Chondrocyte (in vitro differentiated cells): ENCODE measurements around the gene PDLIM5. TPM values are rescaled to one million over a fixed set of nuclear protein-coding genes. Genes with fewer than 3 reads are reported as not detected.
A peak's percentile ranks its signal among the peaks of the same experiment; 100 is the strongest.

ENCODE experiments used
- DNase-seq: peaks from one replicate; pipeline ENCODE4 v3.0.0; 2021; ENCODE audit warnings: mixed read lengths, low spot score
- H3K27ac Mint-ChIP-seq: one replicate; pipeline ENCODE4 v1.8.0; 2021; ENCODE audit warnings: mild to moderate bottlenecking, moderate library complexity, mixed read lengths; ENCODE audit not compliant: unreplicated experiment
- H3K27me3 Mint-ChIP-seq: 2 replicates; pipeline ENCODE4 v1.8.0; 2021; ENCODE audit warnings: low read depth, mixed read lengths
- H3K36me3 Mint-ChIP-seq: 2 replicates; pipeline ENCODE4 v1.8.0; 2021; ENCODE audit warnings: low read depth, mixed read lengths
- H3K4me1 Mint-ChIP-seq: 2 replicates; pipeline ENCODE4 v1.8.0; 2021; ENCODE audit warnings: low read depth, mild to moderate bottlenecking, mixed read lengths
- H3K4me3 Mint-ChIP-seq: one replicate; pipeline ENCODE4 v1.8.0; 2021; ENCODE audit warnings: mild to moderate bottlenecking, moderate library complexity, mixed read lengths; ENCODE audit not compliant: unreplicated experiment
- H3K9me3 Mint-ChIP-seq: 2 replicates; pipeline ENCODE4 v1.8.0; 2021; ENCODE audit warnings: low read depth, mixed read lengths
- total RNA-seq: library from RNA; stranded (reverse); gene quantifications from 3 replicates; pipeline ENCODE4 v1.2.1, GENCODE V29; 2021
- TF ChIP-seq, protein P1 (sequence below): fragments of 200-600 bp; sonication (generic); IDR thresholded peaks from 2 replicates; pipeline ENCODE4 v1.5.0; 2021; ENCODE audit warnings: antibody characterized with exemption, mild to moderate bottlenecking, moderate library complexity

PDLIM5 gene
- total RNA-seq, 1 donor from 2014 or later = 329 TPM

DNA sequence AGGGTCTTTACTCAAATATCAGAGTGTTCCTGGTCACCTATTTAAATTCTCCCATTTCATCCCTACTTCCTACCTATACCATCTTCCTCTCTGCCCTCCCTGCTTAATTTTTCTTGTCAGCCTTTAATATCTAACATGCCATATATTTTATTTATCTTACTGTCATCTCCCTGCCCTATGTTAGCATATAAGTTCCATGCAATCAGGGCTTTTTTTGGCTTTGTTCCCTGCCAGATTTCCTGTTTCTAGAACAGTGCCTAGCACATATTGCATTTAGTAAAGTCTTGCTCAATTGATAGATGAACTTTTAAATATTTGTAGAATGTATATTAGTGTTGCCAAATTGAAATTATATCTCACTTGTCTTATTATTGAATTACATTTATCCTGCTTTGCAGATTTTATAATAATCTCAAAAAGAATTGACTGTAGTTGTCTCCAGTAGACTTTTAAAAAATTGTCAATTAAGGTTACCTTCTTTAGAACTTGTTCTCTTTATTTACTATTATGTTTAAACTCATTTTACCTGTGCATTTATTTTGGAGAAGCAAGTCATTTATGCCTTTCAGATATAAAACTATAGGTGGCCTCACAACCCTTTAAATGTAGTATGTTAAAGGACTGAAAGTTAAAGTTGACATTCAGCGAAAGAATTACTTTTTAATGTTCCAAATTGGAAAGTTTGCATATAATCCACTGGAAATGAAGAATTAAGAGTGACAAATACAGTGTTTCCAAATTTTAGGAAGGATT lies 197.8 kb downstream of the PDLIM5 start:
- peaks cover 44% of the 10 kb centered on the region for H3K4me1 Mint-ChIP-seq
- DNase-seq = no peak

DNA sequence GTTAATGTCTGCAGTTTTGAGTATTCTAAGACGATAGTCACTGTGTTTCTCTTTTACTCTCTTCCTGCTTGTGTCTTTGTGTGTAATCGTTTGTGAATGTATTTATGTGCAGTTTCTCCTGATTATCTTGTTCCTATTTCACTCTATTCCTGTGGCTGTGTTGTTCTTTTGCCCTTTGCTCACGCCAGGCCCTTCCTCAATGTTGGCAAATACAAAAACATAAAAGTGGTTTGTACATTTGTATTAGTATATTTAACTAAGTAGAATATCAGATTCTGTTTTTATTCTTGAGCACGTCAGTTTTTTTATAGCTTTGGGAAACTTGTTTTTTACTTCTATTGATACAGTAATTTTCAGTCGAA lies 198.4 kb downstream of the PDLIM5 start:
- Mint-ChIP-seq H3K27me3 (no peaks in the 10 kb centered on the region), H3K27ac (no peak overlapping the region), H3K9me3 (no peaks in the 10 kb centered on the region), H3K36me3 (peaks cover 41% of the 10 kb centered on the region), H3K4me3 (no peak overlapping the region), H3K4me1 (peaks cover 48% of the 10 kb centered on the region)
- TF ChIP-seq, protein P1, sequence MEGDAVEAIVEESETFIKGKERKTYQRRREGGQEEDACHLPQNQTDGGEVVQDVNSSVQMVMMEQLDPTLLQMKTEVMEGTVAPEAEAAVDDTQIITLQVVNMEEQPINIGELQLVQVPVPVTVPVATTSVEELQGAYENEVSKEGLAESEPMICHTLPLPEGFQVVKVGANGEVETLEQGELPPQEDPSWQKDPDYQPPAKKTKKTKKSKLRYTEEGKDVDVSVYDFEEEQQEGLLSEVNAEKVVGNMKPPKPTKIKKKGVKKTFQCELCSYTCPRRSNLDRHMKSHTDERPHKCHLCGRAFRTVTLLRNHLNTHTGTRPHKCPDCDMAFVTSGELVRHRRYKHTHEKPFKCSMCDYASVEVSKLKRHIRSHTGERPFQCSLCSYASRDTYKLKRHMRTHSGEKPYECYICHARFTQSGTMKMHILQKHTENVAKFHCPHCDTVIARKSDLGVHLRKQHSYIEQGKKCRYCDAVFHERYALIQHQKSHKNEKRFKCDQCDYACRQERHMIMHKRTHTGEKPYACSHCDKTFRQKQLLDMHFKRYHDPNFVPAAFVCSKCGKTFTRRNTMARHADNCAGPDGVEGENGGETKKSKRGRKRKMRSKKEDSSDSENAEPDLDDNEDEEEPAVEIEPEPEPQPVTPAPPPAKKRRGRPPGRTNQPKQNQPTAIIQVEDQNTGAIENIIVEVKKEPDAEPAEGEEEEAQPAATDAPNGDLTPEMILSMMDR = no peak
- DNase-seq = no peak

More for the DNA sequence above, 197.8 kb downstream of the PDLIM5 start:
- TF ChIP-seq, protein P1 = peak; percentile 51
- Mint-ChIP-seq H3K4me3 (no peak overlapping the region), H3K27me3 (no peaks in the 10 kb centered on the region), H3K36me3 (peaks cover 42% of the 10 kb centered on the region), H3K9me3 (no peaks in the 10 kb centered on the region), H3K27ac (peak overlapping the region; percentile 70)

DNA sequence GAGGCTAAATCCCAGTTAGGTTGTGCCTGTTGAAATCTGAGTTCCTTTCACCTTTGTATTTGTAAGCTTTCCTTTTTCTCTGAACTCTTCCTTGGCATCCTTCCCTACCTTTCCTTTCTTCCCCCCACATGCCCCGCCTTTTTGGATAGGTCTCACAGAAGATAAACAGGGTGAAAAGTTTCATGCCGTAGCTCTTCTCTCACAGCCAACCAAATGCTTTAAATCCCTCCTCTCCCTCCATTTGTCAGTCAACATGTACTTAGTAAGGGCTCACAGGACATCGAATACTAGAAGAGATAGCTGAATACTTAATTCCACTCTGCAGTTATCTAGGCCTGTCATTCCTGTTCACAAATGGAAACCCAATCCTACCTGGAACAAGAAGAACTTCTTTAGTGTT lies 198.9 kb downstream of the PDLIM5 start:
- Mint-ChIP-seq H3K4me3 (no peak overlapping the region), H3K27me3 (no peaks in the 10 kb centered on the region), H3K9me3 (no peaks in the 10 kb centered on the region), H3K27ac (peak overlapping the region; percentile 28), H3K4me1 (peaks cover 51% of the 10 kb centered on the region), H3K36me3 (peaks cover 38% of the 10 kb centered on the region)
- no peak for DNase-seq
- TF ChIP-seq, protein P1 = no peak

DNA sequence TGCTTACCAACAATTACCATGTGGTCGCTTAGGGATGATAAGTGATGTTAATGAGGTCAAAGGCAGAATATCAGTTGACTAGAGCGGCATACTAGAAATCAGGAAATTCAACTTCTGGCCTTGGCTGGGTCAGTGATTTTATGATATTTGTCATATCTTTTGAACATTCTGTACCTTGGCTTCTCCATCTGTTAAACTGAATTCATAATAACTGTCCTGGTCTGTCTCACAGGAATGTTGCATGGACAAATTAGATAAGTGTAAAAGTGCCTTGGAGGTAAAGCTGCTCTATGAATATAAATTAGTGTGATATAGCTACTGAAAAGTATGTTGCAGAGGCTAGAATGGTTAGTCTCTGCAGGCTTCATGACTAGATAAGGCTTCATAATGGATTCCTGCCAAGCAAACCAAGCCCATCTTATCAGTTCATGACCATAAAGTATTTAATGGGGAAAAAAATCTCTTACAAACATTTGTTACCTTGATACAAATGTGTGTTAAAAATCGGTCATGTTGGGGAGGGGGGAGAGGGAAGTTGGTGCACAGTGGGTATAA lies 201.4 kb downstream of the PDLIM5 start:
- no peak overlapping the region for H3K27ac Mint-ChIP-seq
- TF ChIP-seq, protein P1 = no peak
- H3K4me1 Mint-ChIP-seq = peaks cover 51% of the 10 kb centered on the region

DNA sequence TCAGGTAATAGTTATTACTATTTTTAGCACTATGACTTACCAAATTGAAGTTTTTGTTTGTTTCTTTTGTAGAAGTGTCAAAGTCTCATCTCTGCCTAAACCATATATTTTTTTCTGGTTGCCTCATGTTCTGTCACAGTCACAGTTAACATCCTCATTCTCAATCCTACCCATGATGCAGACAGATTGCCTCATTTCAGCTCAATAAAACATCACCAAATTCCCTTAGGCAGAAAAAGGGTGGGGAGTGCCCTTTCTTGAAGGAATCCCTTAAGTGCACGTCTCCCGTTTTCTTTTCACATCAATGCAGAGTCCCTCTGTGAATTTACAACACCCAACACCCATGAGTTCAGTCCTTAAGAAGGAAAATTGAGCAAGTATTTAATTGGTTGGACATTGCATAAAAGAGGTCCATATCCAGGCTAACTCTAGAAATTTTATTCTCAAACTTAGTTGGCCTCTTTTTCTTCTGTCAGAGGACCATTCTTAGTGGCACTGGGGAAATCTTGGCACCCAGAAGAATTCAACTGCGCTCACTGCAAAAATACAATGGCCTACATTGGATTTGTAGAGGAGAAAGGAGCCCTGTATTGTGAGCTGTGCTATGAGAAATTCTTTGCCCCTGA lies 202.4 kb downstream of the PDLIM5 start:
- peak overlapping the region; percentile 73 for H3K27ac Mint-ChIP-seq
- no peak for DNase-seq
- no peaks in the 10 kb centered on the region for H3K9me3 Mint-ChIP-seq
- H3K4me1 Mint-ChIP-seq = peaks cover 50% of the 10 kb centered on the region
- H3K27me3 Mint-ChIP-seq = no peaks in the 10 kb centered on the region
- H3K36me3 Mint-ChIP-seq = peaks cover 31% of the 10 kb centered on the region
- TF ChIP-seq, protein P1 = no peak
- H3K4me3 Mint-ChIP-seq = no peak overlapping the region

More for the DNA sequence above, 201.4 kb downstream of the PDLIM5 start:
- Mint-ChIP-seq H3K4me3 (no peak overlapping the region), H3K27me3 (no peaks in the 10 kb centered on the region), H3K9me3 (no peaks in the 10 kb centered on the region), H3K36me3 (peaks cover 27% of the 10 kb centered on the region)
- DNase-seq = no peak
